ENCODE results near the gene KLHL14.
"Not testable (repeated sequence)": the region's sequence is repeated elsewhere in the genome, so short reads cannot be mapped to it uniquely, and the experiment has no call there.

KLHL14 gene, protein sequence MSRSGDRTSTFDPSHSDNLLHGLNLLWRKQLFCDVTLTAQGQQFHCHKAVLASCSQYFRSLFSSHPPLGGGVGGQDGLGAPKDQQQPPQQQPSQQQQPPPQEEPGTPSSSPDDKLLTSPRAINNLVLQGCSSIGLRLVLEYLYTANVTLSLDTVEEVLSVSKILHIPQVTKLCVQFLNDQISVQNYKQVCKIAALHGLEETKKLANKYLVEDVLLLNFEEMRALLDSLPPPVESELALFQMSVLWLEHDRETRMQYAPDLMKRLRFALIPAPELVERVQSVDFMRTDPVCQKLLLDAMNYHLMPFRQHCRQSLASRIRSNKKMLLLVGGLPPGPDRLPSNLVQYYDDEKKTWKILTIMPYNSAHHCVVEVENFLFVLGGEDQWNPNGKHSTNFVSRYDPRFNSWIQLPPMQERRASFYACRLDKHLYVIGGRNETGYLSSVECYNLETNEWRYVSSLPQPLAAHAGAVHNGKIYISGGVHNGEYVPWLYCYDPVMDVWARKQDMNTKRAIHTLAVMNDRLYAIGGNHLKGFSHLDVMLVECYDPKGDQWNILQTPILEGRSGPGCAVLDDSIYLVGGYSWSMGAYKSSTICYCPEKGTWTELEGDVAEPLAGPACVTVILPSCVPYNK

DNA sequence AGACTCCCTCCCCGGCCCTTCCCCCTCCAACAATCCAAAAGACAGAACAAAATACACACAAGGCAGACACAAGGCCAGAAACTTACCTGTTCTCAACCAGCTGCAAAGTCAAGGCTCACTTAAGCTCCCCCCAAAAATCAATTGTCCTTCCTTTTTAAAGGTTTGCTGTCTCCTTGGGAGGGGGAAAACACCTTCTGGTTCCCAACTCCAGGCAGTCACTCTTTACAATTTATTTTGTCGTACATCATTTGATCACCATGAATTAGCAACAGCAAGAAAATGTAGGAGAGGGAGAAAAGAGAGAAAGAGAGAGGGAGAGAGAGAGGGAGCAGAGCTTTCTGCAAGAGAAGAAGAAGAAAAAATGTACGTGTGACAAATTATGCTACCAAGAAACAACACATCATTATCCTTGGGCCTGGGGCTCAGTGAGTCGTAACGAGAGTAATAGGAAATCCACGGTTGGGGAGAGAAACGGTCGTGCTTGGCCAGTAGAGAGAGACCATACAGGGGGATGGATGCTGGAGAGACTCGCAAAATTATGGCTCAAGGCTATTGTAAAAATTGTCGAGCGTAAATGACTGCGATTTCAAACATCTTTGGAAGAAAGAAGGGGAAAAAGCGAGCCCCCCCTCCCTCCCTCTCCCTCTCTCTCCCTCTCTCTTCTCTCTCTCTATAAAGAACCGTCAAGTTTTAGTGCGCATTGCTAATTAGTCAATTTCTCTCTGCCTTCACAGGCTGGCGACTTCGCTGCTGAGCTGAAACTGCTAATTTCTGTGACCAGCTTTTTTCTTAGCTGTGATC is at the start of gene KLHL14:
Gene KLHL14 (minus strand): TSS at position 443 of the 801 bp plus-strand sequence. CDS start 2,432 bp downstream, outside the sequence.
- no peak for DNase-seq (ENCODE audit: low read depth, low spot score)

DNA sequence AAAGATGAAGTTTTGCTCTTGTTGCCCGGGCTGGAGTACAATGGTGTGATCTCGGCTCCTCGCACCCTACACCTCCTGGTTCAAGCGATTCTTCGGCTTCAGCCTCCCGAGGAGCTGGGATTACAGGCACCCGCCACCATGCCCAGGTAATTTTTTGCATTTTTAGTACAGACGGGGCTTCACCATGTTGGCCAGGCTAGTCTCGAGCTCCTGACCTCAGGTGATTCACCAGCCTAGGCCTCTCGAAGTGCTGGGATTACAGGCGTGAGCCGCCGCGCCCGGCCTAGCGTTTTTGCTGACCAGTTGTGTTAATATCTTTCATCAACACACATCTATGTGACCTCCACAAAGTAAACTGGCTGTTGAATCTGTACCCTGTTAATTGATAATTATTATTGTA is 49.4 kb upstream of the KLHL14 start:
- no peak for DNase-seq (ENCODE audit: low read depth, low spot score)

DNA sequence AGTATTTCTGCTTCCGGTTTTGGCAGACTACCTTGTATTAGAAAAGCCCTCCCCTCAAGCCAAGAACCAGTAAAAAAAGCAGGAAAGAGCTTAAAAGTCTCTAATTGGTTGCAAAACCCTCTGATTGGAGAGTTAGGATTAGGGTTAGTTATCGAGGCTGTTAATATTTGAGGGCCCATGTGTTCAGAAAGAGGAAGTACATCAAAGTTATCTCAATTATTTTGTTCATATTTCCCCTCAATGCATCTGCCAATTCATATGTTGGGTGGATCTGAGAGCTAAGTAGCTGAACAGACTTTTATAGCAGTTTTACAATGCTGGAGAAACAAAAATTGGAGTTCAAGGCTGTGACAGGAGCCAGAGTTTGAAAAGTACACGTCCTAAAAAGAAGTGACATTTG is 43.1 kb upstream of the KLHL14 start:
- no peak for DNase-seq (ENCODE audit: low read depth, low spot score)

DNA sequence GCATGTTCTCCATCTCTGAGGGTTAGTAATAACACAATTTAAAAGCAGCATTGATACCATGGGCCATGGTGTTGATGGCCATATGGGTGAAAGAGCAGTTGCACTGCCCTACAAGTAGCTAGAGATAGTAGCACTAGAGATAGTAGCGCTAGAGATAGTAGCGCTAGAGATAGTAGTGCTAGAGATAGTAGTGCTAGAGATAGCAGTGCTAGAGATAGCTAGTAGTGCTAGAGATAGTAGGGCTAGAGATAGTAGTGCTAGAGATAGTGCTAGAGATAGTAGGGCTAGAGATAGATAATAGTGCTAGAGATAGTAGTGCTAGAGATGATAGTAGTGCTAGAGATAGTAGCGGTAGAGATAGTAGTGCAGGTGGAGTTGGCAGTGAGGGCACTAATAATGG is 39.5 kb upstream of the KLHL14 start:
- no peak for DNase-seq (ENCODE audit: low read depth, low spot score)

DNA sequence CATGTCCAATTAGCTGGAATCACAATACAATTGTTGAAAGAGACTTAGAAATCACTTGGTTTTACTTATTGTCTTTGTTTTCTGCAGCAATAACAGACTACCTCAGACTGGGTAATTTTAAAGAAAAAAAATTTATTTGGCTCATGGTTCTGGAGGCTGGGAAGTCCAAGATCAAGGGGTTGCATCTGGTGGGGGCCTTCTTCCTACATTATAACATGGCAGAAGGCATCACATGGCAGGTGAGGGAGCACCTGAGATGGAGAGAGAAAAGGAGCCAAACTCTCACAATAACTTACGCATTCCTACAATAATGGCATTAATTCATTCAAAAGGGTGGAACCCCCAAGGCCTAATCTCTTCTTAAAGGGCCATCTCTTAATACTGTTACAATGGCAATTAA is 37.5 kb upstream of the KLHL14 start:
- no peak for DNase-seq (ENCODE audit: low read depth, low spot score)

DNA sequence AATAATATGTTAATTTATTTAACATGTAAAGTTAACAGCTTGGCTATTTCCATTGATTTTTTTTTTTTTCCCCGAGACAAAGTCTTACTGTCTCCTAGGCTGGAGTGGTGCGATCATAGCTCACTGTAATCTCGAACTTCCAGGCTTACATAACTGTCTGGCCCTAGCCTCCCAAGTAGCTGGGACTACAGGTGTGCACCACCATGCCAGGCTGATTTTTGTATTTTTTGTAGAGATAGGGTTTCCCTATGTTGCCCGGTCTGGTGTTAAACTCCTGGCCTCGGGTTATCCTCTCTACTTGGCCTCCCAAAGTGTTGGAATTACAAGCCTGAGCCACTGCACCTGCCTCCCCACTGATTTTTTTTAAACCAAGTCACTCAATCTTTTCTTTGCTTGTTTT is 32.5 kb upstream of the KLHL14 start:
- no peak for DNase-seq (ENCODE audit: low read depth, low spot score)

DNA sequence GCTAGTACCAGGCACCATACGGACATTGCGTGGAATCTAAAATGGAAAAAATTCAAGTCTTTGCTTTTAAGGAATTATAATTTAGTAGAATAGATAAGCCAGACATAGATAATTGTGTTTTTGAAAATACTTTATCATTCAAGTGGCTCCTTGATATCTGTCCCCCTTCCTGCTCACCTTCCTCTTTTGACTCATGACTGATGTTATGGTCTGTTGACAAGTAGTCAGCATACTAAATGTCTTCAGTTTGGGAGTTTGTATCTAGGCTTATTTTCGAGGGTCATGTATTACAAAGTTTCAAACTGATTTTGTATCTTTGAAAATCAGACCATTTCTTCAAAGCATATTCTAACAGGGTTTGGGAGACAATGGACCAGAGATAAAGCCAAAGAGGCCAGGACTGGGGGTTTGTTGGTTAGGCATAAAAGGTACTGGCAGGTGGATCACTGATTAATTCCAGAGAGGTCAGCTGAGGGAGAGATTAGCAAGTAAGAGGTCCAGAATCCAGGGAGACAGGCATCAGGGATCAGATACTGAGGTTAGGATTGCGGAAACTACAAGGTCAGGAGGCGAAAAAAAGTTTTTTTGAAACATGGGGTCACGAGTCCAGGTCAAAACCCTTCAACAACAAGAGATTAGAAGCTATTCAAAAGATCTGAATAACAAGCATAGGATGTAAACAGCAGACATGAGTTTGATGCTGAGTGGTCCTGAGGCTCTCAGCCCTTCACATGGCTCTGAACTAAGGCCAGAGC is 31.5 kb upstream of the KLHL14 start:
- DNase-seq (ENCODE audit: low read depth, low spot score) = no peak

DNA sequence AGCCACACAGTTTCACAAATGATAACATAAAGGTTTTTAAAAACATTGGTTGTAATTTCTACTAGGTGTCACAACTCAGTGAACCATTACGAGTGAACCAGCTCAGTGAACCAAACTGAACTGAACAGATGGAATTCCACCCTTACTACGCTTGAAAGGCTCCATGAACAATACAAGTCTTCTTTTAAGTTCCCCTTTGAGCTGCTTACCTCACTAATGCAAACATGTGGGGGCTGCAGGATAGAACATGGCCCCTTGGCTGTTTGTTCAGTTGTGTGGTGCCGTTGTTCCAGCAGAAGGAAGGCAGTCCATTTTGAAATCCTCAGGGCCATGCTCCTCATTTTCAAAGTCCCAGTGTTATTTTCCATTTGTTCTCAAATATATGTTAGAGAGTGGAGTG is 30.7 kb upstream of the KLHL14 start:
- DNase-seq (ENCODE audit: low read depth, low spot score) = no peak

DNA sequence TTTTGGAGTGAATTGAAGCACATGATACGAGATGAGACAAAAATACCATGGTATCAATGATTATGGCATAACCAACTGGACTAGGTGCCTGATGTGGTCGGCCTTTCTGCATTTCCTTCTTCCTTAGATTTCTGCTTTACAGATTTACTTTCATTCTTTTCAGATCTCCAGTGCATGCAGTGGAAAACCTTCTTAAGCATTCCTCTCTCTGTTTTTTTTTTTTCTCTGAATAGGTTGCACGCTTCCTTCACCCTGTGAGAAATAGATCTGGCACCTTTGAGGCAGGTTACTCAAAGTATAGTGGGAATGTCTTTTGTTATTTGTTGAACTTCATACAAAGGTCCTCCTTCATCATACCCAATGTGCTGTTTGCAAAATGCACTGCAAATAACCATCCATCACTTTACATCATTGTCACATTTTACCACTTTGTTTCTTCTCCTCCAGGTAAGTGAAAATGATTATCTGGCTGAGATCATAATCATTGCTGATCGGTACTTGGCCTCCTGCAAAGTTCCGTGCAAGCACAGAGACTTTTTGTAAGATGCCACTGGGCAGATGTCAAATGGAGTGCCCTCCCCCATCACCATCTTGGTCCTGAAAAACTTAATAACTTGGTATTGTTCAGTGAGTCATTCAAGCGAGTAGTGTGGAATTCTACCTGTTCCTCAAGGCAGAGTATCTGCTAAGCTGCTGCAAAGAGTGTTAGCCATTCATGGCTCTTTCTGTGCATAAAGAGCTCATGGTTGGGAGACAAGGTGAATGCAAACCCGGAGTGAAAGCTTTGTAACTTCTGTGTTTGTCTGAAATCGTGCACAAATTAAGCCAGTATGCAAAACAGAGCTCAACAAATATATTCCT is 30.0 kb upstream of the KLHL14 start:
- no peak for DNase-seq (ENCODE audit: low read depth, low spot score)

DNA sequence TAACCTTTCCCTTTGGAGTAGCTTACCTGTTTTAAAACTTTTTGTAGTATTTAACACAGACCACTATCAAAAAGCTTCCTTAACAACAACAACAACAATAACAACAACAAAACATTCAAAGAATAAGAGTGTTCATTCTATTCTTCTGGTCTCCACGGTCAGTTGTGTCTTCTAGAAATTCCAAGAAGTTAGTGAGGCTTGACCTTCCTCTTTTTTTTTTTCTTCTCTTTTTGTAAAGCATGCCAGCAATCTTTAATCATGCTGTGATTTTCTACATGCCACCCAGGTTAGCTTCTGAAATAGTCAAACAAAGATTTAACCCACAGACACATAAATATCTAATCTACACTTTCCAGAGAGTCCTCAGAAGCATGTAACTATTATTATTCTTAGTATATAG is 28.4 kb upstream of the KLHL14 start:
- no peak for DNase-seq (ENCODE audit: low read depth, low spot score)

DNA sequence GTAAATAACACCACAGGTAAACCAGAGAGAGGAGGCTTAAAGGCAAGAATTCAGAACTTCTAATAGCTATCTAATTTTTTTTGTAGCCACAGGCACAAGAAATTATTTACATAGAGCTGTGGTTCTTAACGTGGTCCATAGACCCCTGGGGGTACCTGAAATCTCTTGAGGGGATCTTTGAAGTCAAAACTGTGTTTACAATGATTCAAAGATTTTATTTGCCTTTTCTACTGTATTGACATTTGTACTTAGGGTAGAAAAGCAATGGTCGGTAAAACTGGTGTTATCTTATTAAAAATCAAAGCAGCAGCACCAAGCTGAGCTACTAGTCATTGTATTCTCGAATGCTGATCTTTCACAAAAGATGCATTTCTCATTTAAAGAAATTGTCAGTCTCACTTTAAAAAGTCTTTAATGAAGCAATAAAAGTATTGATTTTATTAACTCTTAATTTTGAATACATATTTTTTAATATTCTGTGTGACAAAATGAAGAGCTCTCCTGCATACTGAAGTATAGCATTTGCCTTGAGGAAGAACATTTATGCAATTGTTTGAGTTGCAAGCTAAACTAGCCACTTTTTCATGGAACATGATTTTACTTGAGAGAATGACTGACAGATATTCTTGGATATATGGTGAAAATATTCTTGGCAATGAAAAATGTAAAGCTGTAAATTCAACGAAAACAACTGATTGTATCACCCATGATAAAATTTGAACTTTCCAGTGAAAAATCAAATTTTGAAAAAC is 25.6 kb upstream of the KLHL14 start:
- no peak for DNase-seq (ENCODE audit: low read depth, low spot score)

DNA sequence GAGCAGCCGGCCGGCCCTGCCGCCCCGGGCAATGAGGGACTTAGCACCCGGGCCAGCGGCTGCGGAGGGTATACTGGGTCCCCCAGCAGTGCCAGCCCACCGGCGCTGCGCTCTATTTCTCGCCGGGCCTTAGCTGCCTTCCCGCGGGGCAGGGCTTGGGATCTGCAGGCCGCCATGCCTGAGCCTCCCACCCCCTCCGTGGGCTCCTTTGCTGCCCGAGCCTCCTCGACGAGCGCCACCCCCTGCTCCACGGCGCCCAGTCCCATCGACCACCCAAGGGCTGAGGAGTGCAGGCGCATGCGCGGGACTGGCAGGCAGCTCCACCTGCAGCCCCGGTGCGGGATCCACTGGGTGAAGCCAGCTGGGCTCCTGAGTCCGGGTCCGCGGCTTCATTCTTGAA is 21.8 kb upstream of the KLHL14 start:
- not testable (repeated sequence) for DNase-seq (ENCODE audit: low read depth, low spot score)

DNA sequence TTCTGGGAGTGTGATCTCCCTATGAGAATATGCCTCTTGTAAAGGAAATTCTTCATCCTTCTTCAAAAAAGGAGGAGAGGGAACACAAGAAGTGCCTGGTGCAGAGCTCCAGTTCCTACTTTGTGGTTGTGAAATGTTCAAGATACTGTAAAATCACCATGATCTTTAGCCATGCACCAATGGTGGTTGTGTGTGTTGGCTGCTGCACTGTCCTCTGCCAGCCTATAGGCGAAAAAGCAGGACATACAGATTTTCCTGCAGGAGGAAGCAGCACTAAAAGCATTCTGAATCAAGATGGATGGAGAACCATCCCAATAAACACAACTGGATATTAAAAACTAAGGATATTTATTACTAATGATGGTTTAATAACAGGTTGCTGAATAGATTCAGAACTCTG is 6.2 kb upstream of the KLHL14 start:
- no peak for DNase-seq (ENCODE audit: low read depth, low spot score)

DNA sequence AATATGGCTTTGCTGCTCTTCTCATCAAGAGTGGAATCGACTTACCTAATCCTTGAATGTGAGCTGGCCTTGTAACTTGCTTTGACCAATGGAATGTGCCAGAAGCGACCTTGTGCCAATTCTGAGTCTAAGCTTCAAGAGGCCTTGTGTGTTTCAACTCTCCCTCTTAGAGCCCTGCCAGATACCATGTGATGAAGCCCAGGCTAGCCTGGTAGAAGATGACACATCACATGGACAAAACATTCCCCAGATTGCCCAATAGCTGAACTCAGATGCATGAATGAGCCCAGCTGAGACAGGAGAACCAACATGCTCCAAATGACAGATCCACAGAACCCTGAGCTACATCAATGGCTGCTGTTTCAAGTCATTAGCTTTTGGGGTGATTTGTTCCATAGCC is 4.2 kb upstream of the KLHL14 start:
- no peak for DNase-seq (ENCODE audit: low read depth, low spot score)

DNA sequence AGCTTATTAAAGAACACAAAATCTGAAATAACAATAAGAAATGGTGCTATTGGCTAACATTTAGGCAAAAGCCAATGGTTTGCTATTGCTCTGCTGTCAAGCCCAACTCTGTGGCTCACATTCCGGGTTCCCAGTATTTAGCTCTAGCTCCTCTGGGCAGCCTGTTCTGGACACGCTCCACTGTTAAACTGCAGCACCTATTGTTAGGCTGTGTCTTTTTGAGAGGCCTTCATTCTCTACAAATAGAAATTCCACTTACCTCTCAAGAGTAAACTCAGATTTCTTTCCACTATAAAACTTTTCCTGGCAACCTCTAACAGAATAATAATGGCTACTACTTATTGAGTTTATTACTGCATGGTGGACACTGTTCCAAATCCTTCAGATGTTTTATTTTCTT is 3.7 kb upstream of the KLHL14 start:
- no peak for DNase-seq (ENCODE audit: low read depth, low spot score)

DNA sequence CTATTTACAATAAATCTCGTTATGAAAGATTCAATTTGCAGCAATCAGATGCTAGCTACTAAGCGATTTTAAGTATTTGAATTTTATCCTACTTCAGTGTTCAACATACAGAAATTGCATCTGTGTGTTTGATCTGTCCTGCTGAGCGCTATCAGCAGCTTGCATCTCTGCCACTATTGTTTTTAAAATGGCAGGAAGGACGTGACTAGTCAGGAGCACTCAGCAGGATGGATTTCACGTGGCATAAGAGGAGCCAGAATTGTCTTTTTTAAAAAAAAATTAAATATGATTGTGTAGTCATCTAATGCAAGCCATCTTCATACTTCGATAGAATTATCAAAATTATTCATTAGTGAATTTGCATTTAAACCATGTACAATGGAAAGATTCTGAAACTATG is 2.8 kb upstream of the KLHL14 start:
- DNase-seq (ENCODE audit: low read depth, low spot score) = no peak

DNA sequence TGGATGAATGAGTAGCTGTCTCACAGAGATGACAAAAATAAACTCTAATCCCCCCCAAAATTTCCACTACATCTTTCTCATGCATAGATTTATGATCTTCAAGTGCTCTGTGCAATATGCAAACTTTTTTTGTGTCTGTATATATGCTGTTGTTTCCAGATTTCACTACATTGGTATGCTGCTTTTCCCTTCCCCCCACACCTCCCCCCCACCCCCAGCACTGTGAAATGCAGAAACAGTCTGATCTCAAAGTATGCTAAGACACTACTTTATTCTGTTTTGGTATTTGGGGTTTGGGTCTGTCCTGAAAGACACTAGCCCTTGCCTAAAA is 524 bp upstream of the KLHL14 start:
- DNase-seq (ENCODE audit: low read depth, low spot score) = no peak

DNA sequence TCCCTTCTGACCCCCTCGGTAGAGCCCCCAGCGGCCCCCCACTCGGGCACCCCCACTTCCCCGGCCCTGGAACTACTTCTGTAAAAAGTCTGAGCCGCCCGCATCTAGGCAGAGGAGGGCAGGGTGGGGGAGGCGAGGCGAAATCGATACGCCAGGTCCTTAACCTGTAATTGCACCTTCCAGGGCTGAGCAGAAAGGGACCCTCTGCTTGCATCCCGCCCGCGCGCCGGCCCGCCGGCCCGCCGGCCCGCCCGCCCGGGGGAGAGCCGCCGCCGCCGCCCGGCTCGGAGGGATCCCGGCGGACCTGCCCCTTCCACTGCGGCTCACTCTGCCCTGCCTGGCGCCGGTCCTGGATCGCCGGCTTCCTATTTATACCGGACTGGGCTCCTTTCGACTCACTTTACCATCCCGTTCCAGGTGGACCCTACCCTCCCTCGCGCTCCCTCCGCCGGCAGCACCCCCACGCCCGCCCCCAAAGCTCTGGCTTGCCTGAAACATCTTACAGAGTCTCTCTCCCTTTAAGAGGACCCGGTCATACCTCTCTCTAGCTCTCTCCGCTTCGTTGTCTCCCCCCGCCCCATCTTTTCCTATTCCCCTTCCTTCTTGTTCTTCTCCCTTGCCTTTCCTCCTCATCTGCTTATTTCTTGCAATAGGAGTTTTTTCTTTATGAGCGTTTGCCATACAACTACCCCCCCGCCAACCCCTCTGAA is 797 bp downstream of the KLHL14 start:
- DNase-seq (ENCODE audit: low read depth, low spot score) = no peak

DNA sequence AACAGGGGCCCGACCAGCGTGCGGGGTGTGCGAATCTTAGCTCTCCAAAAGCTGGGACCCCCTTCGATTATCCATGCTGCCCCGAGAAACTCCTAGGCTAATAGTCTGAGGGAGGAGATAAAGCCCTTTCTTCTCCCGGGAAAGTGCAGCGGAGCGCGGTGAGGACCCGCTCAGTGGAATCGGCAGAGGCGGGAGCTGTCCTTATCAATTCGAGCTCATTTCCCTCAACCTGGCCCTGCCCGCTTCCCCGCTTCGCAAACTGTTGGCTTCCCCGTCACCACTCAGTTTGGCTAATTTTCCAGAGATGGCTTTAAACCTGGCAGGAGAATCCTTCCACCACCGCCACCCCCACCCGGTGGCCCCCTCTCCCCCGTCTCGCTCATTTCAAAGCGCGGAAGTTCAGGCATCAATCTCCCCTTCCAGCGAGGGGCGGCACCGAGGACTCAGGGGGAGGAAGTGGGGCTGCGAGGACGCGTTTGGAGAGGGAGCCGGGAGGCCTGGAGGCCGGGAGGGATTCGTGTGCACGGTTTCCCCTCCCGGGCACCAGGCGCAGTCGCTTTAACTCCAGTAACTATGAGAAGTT is 1.6 kb downstream of the KLHL14 start:
- no peak for DNase-seq (ENCODE audit: low read depth, low spot score)
